ENCODE results near the gene SEBOX.

The SEBOX gene

DNA sequence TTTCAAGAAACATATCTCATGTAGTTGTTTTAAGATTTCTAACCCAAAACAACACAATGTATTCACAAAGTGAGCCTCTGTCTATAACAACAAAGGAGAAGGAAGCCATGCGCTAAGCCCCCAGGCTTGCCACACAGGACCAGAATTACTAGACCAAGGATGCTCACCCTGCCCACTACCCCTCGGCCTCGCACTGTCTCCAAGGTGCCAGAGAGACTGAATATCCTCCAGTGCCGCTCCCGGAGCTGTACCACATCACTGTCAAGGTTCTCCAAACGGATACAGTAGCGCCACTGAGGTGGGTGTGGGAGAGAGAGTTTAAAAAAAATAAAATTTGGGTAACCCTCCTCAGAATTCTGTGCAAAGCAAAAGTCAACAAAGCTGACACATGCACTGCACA lies 14.7 kb downstream of the SEBOX start:
- Histone ChIP-seq H3K4me3 (ENCODE audit: severe bottlenecking) (no peak overlapping the region), H3K4me1 (ENCODE audit: insufficient read depth, poor library complexity, severe bottlenecking) (peaks cover 21% of the 10 kb centered on the region), H3K9me3 (ENCODE audit: severe bottlenecking) (no peaks in the 10 kb centered on the region), H3K36me3 (ENCODE audit: low read depth) (peaks cover 94% of the 10 kb centered on the region), H3K27me3 (ENCODE audit: insufficient read depth, poor library complexity, severe bottlenecking) (no peaks in the 10 kb centered on the region), H3K27ac (ENCODE audit: poor library complexity, severe bottlenecking) (no peak overlapping the region)
- DNase-seq (ENCODE audit: low spot score) (no peak), ATAC-seq (ENCODE audit: low read depth) (no peak)
- TF ChIP-seq, protein P1, sequence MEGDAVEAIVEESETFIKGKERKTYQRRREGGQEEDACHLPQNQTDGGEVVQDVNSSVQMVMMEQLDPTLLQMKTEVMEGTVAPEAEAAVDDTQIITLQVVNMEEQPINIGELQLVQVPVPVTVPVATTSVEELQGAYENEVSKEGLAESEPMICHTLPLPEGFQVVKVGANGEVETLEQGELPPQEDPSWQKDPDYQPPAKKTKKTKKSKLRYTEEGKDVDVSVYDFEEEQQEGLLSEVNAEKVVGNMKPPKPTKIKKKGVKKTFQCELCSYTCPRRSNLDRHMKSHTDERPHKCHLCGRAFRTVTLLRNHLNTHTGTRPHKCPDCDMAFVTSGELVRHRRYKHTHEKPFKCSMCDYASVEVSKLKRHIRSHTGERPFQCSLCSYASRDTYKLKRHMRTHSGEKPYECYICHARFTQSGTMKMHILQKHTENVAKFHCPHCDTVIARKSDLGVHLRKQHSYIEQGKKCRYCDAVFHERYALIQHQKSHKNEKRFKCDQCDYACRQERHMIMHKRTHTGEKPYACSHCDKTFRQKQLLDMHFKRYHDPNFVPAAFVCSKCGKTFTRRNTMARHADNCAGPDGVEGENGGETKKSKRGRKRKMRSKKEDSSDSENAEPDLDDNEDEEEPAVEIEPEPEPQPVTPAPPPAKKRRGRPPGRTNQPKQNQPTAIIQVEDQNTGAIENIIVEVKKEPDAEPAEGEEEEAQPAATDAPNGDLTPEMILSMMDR (IDR thresholded peaks at IDR 0.05; ENCODE audit: poor library complexity, severe bottlenecking) = no peak

DNA sequence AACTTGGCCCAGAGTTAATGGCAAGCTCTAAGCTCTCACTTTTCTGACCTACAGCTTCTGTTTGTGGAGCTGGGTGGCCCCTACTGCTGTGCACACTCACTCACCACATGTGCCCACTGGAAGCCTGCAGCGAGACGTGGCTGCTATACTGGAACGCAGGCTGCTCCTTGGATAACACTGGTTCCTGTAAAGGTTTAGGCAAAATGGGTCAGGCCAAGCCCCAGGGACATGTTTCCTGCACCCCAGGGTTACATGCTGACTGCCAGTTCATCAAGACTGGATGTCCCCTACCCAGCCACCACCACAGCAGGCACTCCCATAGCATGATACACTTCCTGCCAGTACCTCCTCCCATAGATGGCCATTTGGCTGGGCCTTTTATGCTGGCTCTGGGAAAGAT lies 16.0 kb downstream of the SEBOX start:
- Histone ChIP-seq H3K9me3 (ENCODE audit: severe bottlenecking) (no peaks in the 10 kb centered on the region), H3K27me3 (ENCODE audit: insufficient read depth, poor library complexity, severe bottlenecking) (no peaks in the 10 kb centered on the region), H3K4me3 (ENCODE audit: severe bottlenecking) (no peak overlapping the region), H3K4me1 (ENCODE audit: insufficient read depth, poor library complexity, severe bottlenecking) (peaks cover 21% of the 10 kb centered on the region), H3K36me3 (ENCODE audit: low read depth) (peaks cover 89% of the 10 kb centered on the region), H3K27ac (ENCODE audit: poor library complexity, severe bottlenecking) (peak overlapping the region; percentile 90)
- DNase-seq (ENCODE audit: low spot score) (no peak), ATAC-seq (ENCODE audit: low read depth) (no peak)
- TF ChIP-seq, protein P1 (IDR thresholded peaks at IDR 0.05; ENCODE audit: poor library complexity, severe bottlenecking) = no peak

DNA sequence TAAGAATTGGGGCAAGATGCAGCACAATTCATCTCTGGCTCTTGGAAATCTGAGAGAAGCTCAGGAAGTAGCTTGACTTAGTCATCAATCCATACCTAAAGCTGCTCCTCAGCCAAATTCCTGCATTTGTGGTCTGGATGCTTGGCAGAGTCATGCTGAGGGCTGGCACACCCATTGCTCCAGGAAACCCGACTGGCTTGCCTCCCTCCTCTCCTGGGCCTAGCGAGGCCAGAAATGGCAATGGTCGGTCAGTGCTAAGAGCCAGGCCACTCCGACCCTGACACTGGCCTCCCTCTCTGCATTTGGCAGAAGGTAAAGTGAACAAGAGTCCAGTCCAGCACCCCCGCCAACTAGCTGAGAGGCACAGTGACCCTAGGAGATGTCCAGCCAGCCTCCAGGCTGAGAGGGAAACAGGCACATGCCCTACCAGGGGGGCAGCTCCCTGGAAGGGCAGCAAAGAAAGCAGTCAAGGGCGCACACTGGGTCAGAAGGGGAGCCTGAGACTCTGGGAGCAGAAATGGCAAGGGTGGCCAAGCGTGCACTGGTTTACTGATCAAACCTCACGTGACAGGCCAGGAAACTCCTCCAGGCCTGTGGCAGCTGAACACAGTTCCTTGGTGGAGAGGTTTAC lies 17.6 kb downstream of the SEBOX start:
- Histone ChIP-seq H3K36me3 (ENCODE audit: low read depth) (peaks cover 85% of the 10 kb centered on the region), H3K27ac (ENCODE audit: poor library complexity, severe bottlenecking) (peak overlapping the region; percentile 90), H3K27me3 (ENCODE audit: insufficient read depth, poor library complexity, severe bottlenecking) (no peaks in the 10 kb centered on the region), H3K9me3 (ENCODE audit: severe bottlenecking) (no peaks in the 10 kb centered on the region), H3K4me3 (ENCODE audit: severe bottlenecking) (no peak overlapping the region), H3K4me1 (ENCODE audit: insufficient read depth, poor library complexity, severe bottlenecking) (peaks cover 21% of the 10 kb centered on the region)
- TF ChIP-seq, protein P1 (IDR thresholded peaks at IDR 0.05; ENCODE audit: poor library complexity, severe bottlenecking) = peak; percentile 3
- DNase-seq (ENCODE audit: low spot score) (no peak), ATAC-seq (ENCODE audit: low read depth) (peak; percentile 95)

DNA sequence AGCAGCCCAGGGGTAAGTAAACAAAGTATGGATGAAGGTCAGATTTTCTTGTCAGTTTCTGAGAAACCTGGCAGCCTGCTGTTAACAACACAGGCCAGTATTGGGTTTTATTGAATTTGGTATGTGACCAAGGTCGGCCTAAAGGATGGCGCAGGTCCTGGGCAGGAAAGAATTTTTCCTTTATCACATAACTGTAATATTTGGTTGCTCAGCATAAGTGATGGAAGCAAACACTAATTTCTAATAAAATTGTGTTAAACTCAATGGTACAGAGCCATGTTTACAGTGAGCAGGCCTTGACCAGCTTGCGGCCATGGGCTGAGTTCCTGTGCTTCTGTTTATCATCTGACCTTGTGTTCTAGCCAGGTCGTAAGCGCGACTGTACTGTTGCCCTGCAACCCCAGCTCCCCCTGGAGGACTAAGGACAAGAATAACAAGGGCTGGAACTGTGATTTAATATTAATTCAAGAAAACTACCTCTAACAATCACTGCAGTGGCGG lies 18.2 kb downstream of the SEBOX start:
- TF ChIP-seq, protein P1 (IDR thresholded peaks at IDR 0.05; ENCODE audit: poor library complexity, severe bottlenecking) = peak; percentile 6
- Histone ChIP-seq H3K4me3 (ENCODE audit: severe bottlenecking) (no peak overlapping the region), H3K9me3 (ENCODE audit: severe bottlenecking) (no peaks in the 10 kb centered on the region), H3K4me1 (ENCODE audit: insufficient read depth, poor library complexity, severe bottlenecking) (peaks cover 21% of the 10 kb centered on the region), H3K36me3 (ENCODE audit: low read depth) (peaks cover 87% of the 10 kb centered on the region), H3K27ac (ENCODE audit: poor library complexity, severe bottlenecking) (peak overlapping the region; percentile 90), H3K27me3 (ENCODE audit: insufficient read depth, poor library complexity, severe bottlenecking) (no peaks in the 10 kb centered on the region)
- no peak for DNase-seq (ENCODE audit: low spot score)
- peak; percentile 35 for ATAC-seq (ENCODE audit: low read depth)

DNA sequence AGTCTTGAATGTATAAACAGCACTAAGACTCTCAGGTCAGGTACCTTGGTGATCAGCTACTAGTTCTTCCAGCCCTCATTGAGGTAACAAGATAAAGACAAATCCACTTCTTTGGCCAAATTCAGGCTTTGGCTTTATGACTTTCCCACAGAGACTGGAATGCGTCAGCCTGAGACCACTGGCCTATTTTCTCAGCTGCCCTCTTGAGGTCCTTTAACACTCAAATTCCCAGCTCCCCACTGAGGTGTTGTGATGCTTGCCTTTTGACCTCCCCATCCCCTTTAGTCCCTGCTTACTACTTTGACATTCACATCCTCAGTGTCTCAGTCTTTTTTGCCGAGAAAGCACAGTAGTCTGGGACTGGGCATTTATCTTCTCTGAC lies 18.8 kb downstream of the SEBOX start:
- ATAC-seq (ENCODE audit: low read depth) (no peak), DNase-seq (ENCODE audit: low spot score) (no peak)
- Histone ChIP-seq H3K4me1 (ENCODE audit: insufficient read depth, poor library complexity, severe bottlenecking) (peaks cover 21% of the 10 kb centered on the region), H3K36me3 (ENCODE audit: low read depth) (peaks cover 87% of the 10 kb centered on the region), H3K9me3 (ENCODE audit: severe bottlenecking) (no peaks in the 10 kb centered on the region), H3K4me3 (ENCODE audit: severe bottlenecking) (no peak overlapping the region), H3K27me3 (ENCODE audit: insufficient read depth, poor library complexity, severe bottlenecking) (no peaks in the 10 kb centered on the region), H3K27ac (ENCODE audit: poor library complexity, severe bottlenecking) (peak overlapping the region; percentile 90)
- TF ChIP-seq, protein P1 (IDR thresholded peaks at IDR 0.05; ENCODE audit: poor library complexity, severe bottlenecking) = no peak
